ENCODE measurements around the gene MRPL28. TPM values are rescaled to one million over a fixed set of nuclear protein-coding genes. Genes with fewer than 3 reads are reported as not detected.

The MRPL28 gene
- total RNA-seq, 4 donors from 2014 or later: 37.3 to 59.9 (median 47.5) TPM

DNA sequence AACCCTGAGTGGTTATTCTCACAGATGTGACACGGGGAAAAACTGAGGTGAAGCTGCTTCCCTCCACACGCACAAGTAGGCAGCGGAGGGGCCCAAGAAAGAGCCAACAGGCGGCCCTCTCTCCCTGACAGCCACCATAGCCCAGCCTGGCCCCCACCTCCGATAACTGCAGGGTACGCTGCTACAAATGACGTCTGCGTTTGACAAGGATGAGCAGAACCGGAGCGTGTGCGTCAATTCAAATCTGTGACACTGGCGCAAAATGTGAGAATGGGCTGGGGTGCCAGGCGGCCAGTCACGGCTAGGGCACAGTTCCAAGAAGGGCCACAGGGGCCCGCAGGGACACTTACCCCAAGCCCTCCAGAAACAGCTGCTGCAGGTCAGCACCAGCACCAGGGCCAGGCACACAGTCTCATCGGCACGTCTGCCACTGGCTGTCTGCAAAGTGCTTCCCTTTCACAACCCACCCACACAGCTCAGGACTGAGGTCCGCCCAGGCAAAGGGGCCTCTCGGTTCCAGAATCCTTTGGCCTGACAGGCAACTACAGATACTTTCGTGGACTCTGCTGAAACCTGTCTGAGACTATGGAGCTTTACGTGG lies 32.3 kb downstream of the MRPL28 start:
- TF ChIP-seq, protein P1, sequence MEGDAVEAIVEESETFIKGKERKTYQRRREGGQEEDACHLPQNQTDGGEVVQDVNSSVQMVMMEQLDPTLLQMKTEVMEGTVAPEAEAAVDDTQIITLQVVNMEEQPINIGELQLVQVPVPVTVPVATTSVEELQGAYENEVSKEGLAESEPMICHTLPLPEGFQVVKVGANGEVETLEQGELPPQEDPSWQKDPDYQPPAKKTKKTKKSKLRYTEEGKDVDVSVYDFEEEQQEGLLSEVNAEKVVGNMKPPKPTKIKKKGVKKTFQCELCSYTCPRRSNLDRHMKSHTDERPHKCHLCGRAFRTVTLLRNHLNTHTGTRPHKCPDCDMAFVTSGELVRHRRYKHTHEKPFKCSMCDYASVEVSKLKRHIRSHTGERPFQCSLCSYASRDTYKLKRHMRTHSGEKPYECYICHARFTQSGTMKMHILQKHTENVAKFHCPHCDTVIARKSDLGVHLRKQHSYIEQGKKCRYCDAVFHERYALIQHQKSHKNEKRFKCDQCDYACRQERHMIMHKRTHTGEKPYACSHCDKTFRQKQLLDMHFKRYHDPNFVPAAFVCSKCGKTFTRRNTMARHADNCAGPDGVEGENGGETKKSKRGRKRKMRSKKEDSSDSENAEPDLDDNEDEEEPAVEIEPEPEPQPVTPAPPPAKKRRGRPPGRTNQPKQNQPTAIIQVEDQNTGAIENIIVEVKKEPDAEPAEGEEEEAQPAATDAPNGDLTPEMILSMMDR (IDR thresholded peaks at IDR 0.05; ENCODE audit: low read depth): no peak

DNA sequence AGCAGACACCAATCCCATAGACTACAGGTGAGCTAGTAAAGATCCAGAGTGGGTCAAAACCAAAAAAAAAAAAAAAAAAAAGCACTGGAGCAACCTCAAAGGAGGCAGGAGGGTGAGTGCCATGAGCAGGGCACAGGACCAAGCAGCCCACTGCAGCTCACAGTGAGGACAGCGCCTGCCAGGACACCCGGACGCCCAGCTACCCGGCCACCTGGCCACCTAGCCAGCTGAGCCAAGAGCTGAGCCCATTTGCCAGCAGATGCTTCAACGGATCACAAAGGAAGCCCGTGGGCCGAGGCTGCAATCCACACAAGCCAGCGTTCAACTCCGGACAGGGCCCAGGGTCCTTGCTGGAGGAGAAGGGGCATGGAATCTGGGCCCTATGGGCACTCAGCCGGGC lies 32.9 kb downstream of the MRPL28 start:
- TF ChIP-seq, protein P1 (IDR thresholded peaks at IDR 0.05; ENCODE audit: low read depth): no peak

DNA sequence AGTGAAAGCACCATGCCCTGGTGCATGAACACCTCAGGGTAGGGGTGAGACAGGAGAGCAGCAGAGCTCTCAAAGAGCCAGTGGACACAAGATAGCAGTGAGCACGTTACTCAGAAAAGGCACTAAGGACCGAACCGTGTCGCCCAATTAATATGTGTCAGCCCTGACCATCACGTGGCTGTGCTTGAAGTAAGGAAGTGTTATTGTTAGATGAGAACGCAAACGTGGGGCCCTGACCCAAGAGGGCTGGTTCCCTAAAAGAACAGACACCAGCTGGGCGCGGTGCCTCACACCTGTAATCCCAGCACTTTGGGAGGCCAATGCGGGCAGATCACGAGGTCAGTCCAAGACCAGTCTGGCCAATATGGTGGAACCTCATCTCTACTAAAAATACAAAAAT lies 34.1 kb downstream of the MRPL28 start:
- TF ChIP-seq, protein P1 (IDR thresholded peaks at IDR 0.05; ENCODE audit: low read depth): no peak

DNA sequence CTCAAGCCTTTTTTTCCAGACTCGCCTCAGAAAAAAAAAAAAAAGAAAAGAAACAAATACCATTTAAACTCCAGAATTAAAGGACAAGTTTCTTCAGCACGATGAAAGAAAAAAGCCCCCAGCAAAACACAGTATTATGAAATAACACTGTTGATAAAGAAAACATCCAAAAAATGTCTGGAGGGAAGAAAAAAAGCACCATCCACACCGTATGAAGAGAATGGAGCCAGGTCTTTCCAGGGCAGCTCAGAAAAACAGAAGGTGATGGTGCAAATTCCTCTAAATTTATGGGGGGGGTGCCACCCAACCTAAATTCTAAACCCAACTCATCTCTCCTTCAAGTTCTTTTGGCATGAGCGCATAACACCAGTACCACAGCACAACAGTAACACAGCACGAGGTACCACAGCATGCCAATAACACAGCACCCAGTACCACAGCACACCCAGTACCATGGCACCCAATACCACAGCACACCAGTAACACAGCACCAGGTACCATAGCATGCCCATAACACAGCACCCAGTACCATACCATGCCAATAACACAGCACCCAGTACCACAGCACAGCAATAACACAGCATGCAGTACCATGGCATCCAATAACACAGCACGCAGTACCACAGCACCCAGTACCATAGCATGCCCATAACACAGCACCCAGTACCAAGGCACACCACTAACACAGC lies 36.8 kb downstream of the MRPL28 start:
- TF ChIP-seq, protein P1 (IDR thresholded peaks at IDR 0.05; ENCODE audit: low read depth): no peak

DNA sequence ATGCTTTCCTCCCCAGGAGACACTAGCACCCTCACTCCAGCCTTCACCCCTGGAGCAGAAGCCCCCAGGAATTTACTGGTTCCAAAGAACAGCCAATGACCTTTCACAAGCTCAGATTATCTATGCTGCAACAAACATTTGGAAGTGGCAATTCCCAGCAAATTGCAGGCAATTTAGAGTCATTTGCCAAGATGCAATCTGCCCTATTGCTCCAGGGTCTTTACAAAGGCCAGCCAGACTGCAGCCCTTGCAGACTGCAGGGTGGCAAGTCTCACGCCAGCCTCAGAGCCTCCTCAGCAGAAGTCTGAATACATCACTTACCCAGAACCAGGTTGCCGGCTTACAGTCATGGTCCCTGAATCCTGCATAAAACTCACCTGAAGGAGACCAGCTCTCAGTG lies 39.6 kb downstream of the MRPL28 start:
- TF ChIP-seq, protein P1 (IDR thresholded peaks at IDR 0.05; ENCODE audit: low read depth): no peak

DNA sequence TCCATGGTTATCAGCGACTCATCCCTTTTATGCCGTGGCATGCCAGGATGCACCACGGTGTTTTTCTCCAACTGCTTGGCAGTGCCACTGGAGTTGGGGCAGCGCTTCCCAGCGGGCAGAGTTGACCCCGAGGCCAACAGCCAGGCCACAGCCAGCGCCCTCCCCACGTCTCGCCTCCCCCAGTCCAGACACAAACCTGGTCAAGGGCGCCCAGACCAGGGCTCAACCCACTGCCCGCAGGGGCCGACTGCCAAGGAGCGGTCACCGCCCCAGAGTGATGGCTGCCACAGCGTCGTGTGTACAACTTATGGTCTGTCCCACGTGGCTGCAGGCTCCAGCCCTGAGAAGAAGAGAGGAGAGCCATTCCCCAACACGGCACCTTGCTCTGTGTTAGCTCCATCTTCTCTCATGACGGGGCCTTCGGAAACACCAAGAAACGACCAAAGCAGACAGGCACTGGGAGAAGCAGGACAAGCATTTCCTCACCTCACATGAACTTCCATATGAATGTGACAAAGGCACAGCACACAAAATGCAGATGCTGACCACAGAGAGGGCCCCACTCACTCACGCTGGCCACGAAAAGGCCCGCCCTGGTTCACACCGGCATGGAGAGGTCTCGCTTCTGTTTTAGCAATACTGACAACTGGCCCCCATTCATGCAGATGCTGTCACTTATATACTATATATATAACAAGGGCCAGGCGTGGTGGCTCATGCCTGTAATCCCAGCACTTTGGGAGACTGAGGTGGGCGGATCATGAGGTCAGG lies 44.8 kb downstream of the MRPL28 start:
- TF ChIP-seq, protein P1 (IDR thresholded peaks at IDR 0.05; ENCODE audit: low read depth): no peak

Measured in subcutaneous adipose tissue (tissue), 4 donors.